MV-4-11 (cell line): ENCODE data around the gene MSH2.
"Not testable (repeated sequence)": the region's sequence is repeated elsewhere in the genome, so short reads cannot be mapped to it uniquely, and the experiment has no call there.

ENCODE experiments used
- DNase-seq: peaks from one replicate; lab custom pipeline; 2025; lab: John Stamatoyannopoulos, UW

MSH2 gene

DNA sequence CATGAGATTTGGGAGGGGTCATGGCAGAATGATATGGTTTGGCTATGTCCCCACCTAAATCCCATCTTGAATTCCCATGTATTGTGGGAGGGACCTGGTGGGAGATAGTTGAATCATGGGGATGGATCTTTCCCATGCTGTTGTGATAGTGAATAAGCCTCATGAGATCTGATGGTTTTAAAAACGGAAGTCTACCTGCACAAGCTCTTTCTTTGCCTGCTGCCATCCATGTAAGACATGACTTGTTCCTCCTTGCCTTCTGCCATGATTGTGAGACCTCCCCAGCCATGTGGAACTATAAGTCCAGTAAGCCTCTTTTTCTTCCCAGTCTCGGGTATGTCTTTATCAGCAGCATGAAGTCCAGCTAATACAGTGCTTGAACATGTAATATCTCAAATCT, 5.0 kb downstream of the MSH2 start:
- not testable (repeated sequence) for DNase-seq

DNA sequence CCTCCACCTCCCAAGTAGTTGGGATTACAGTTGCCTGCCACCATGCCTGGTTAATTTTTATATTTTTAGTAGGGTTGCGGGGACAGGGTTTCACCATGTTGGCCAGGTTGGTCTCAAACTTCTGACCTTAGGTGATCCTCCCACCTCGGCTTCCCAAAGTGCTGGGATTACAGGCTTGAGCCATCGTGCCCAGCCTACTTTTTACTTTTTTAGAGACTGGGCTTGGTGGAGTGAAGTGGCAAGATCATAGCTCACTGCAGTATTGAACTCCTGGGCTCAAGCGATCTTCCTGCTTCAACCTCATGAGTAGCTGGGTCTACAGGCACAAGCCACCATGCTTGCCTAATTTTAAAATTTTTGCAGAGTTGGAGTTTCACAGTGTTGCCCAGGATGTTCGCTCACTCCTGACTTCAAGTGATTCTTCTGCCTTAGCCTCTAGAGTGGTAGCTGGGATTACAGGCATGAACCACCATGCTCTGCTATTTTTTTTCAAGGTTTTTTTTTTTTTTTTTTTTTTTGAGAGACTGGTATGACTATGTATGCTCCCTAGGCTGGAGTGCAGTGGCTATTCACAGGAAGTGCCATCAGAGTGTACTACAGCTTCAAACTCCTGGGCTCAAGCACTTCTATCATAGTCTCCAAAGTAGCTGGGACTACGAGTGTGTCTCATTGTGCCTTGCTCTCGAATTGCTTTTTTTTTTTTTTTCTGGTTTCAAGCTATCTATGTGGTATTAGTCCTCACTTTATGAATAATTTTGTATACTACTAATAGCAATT, 11.9 kb downstream of the MSH2 start:
- no peak for DNase-seq

DNA sequence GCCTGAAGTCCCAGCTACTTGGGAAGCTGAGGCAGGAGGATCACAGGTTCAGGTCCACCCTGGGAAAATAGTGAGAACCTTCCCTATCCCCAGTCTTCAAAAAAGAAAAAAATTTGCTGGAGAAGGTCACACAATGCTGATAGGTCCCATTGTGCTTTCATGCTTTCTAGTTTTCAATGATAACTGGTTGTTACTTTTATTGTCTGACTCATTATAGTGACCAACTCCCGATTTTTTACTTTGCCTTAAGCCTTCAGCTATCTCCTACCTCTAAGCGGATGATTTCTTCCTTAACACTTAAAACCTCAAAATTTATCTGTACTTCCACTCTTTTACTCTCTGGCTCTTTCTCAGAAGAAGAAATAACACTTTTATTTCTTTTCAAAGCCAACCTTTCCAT, 17.3 kb downstream of the MSH2 start:
- no peak for DNase-seq

DNA sequence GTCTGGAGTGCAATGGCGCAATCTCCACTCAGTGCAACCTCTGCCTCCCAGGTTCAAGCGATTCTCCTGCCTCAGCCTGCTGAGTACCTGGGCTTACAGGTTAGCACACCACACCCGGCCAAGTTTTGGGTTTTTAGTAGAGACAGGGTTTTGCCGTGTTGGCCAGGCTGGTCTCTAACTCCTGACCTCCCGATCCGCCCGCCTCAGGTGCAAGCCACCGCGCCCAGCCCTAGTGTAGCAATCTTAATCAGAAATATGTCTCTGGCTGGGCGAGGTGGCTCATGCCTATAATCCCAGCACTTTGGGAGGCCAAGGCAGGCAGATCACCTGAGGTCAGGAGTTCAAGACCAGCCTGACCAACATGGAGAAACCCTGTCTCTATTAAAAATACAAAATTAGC, 17.7 kb downstream of the MSH2 start:
- not testable (repeated sequence) for DNase-seq

DNA sequence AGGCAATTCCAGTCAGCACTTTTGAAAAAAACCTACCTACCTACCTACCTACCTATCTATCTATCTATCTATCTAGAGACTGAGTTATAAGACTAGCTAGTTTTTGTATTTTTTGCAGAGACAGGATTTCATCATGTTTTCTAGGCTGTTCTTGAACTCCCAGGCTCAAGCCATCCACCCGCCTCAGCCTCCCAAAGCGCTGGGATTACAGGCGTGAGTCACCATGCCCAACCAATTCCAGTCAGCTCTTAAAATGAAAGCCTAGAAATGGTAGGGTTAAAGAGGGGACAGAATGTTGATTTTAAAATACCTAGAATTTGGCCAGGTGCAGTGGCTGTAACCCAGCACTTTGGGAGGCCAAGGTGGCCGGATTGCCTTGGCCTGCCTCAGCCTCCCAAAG, 19.1 kb downstream of the MSH2 start:
- DNase-seq, result no peak

DNA sequence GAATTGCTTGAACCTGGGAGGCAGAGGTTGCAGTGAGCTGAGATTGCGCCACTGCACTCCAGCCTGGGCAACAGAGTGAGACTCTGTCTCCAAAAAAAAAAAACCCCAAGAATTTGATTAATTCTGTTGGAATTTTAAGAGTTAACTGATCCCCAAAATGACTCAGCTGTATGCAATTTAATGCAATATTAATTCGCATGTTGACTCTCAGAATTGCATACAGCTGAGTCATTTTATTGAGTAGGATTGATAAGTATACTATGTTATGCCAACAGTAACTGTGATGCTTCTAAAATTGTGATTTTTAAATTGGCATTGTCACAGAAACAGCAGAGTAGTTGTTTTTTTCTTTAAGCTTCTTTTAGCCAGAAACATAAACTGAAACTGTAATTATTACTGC, 19.6 kb downstream of the MSH2 start:
- no peak for DNase-seq

DNA sequence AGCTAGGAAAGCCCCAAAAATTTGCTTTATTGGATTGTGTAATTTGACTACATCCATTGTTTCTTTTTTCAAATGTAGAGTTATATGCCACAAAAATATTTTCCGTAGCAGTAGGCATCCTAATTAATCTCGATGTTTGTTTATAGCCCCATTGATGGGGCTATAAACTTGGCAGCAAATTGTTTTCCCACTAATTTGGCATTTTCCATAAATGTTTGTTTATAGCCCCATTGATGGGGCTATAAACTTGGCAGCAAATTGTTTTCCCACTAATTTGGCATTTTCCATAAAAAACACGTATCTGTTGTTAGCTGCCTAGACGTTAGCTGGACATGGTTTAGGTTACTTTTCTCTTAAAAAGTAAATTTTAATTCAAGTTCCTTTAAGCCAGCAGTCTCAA, 23.8 kb downstream of the MSH2 start:
- DNase-seq, result no peak

DNA sequence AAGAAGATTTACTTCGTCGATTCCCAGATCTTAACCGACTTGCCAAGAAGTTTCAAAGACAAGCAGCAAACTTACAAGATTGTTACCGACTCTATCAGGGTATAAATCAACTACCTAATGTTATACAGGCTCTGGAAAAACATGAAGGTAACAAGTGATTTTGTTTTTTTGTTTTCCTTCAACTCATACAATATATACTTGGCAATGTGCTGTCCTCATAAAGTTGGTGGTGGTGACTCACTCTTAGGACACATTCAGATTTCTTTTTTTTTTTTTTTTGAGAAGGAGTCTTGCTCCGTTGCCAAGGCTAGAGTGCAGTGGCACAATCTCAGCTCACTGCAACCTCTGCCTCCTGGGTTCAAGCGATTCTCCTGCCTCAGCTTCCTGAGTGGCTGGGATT, 26.8 kb downstream of the MSH2 start:
- no peak for DNase-seq

DNA sequence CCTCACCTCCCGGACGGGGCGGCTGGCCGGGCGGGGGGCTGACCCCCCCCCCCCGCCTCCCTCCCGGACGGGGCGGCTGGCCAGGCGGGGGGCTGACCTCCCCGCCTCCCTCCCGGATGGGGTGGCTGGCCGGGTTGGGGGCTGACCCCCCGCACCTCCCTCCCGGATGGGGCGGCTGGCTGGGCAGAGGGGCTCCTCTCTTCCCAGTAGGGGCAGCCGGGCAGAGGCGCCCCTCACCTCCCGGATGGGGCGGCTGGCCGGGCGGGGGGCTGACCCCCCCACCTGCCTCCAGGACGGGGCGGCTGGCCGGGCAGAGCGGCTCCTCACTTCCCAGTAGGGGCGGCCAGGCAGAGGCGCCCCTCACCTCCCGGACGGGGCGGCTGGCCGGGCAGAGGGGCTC, 30.1 kb downstream of the MSH2 start:
- DNase-seq, result not testable (repeated sequence)

DNA sequence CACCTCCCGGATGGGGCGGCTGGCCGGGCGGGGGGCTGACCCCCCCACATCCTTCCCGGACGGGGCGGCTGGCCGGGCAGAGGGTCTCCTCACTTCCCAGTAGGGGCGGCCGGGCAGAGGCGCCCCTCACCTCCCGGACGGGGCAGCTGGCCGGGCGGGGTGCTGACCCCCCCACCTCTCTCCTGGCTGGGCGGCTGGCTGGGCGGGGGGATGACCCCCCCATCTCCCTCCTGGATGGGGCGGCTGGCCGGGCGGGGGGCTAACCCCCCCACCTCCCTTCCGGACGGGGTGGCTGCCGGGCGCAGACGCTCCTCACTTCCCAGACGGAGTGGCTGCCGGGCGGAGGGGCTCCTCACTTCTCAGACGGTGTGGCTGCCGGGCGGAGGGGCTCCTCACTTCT, 30.5 kb downstream of the MSH2 start:
- not testable (repeated sequence) for DNase-seq

DNA sequence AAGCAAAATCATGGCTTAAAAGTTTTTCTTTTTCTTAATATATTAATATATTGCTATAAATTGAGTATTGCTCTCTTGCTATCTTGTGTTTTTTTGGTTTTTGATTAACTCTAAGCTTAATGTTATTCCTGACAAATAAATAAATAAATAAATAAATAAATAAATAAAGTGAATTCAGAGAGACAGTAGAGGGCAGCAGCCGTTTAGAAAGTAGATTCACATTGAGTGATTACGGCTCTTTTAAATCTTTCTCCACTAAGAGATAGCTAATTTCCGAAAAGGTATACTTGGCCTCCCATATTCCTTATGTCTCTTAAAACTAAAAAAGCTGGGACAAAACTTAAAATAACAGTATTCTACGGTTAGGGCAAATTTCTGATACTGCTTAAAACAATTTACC, 34.3 kb downstream of the MSH2 start:
- DNase-seq, result no peak

DNA sequence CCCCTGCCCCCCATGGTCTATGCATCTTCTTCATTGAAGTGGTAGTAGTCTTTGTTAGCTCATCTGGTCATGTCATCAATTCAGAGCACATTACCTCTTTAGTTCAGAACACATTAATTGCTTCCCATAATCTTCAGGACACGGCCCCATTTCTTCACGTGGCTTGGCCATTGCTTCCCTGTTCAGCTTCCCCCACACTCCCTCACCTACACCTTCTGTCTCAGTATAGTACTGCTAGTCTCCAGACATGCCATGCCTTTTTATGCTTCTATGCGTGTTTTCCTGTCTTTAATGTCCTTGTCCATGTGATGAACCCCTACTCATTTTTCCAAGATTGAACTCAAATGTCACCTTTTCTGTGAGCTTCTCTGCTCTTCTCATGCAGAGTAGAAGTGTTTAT, 35.1 kb downstream of the MSH2 start:
- DNase-seq, result no peak

DNA sequence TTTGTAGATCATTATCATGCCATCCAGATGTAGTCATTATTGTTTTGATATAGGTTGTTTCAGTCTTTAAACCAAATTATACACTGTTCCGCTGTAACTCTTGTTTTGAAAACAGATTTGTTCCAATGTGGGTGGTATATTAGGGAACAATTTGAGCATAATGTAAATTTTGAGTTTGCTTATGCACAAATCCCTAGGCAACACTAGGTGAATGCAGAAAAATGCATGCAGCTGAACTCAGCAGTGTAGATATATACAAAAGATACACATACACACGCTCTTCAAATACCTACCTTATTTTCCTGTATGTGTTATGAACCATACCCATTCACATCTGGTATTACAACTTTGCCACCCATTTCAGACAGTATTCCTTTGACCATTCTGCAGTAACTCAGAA, 35.8 kb downstream of the MSH2 start:
- DNase-seq, result no peak

DNA sequence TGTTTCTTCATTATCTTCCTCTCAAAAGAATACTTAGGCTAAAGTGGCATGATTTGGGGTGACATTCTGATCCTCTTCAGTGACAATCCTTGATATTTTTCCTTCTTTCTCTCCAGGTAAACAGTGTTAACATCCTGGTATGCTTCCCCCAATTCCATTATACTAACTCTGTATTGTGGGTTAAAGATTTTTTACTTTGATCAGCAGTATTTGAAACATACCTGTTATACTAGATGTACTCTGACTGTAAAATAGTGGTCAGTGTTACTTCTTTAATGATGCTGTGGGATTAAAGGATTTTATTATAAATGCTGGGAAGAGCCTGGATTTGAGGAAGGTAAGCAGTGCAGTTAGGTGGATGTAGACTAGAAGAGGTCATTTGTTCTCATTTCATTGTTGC, 48.8 kb downstream of the MSH2 start:
- DNase-seq, result no peak

DNA sequence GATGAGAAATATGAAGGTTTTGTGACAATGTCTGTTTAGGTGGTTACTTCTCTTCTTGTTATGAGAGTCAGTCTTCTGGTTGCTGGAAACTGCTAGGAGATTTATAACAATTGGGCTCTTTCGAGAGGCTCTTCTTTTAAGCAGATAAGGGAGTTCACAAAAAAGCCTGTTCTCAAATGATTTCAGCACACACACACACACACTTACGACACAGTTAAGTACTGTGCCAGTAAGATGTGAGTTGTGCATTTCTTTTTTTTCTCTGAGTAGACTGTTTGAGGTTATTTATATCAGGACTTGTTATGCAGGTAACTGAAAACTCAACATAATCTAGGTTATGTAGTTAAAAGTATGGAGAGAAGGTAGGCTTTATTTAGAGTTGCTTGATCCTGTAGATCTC, 49.8 kb downstream of the MSH2 start:
- DNase-seq, result no peak

DNA sequence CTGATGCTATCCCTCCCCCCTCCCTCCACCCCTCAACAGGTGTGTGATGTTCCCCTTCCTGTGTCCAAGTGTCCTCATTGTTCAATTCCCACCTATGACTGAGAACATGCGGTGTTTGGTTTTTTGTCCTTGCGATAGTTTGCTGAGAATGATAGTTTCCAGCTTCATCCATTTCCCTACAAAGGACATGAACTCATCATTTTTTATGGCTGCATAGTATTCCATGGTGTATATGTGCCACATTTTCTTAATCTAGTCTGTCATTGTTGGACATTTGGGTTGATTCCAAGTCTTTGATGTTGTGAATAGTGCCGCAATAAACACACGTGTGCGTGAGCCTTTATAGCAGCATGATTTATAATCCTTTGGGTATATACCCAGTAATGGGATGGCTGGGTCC, 51.9 kb downstream of the MSH2 start:
- not testable (repeated sequence) for DNase-seq

DNA sequence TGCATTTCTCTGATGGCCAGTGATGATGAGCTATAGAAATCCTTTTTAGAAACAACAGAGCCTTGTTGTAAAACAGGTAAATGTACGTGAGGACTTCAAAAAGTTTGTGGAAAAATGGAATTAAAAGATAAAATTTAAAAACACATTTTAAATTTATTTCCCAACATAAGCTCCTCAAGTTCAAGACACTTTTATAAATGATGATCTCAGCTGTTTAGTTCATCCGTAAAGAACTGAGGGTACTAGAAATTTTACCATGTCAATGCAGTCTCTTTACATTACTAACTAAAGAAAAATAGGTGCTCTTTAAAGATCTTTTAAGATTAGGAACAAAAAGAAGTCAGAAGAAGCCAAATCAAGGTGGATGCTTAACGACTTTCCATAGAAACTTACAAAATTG, 52.5 kb downstream of the MSH2 start:
- no peak for DNase-seq

DNA sequence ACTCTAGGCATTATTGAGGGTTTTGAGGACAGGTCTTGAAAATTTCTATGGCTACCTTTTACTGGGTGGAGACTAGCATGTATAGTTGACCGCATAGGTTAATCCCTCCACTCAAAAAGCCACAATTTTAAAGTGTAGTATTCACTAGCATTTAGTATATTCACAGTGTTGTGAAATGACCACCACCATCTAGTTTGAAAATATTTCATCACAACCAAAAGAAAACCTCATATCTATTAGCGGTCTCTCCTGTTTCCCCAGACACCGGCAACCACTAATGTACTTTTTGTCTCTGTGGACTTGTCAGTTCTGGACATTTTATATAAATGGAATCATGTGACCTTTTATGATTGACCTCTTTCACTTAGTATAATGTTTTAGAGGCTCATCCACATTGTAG, 53.9 kb downstream of the MSH2 start:
- DNase-seq, result peak; percentile 54

DNA sequence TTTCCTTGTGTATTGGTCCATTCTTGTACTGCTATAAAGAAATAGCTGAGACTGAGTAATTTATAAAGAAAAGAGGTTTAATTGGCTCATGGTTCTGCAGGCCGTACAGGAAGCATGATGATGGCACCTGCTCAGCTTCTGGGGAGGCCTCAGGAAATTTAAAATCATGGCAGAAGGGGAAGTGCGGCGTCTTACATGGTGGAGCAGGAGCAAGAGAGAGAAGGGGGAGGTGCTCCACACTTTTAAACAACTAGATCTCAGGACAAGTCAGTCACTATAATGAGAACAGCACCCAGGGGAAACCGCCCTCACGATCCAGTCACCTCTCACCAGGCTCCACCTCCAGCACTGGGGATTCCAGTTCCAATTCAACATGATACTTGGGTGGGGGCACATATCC, 54.3 kb downstream of the MSH2 start:
- peak; percentile 42 for DNase-seq

DNA sequence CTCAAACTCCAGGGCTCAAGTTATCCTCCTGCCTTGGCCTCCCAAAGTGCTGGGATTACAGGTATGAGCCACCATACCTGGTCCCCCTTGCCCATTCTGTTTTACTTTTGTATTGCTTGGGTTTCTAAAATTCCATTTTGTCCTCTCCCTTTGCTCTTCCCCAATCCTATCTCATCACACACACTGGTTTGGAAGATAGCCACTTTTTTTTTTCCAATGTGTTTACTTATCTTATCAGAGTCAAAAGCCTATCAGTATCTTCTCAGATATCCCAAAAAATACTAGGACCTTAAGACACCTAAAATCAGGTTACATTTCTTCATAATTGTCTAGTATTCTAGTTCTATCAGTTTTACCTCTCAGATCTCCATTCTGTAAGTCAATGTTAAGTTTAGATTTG, 56.1 kb downstream of the MSH2 start:
- DNase-seq, result no peak

DNA sequence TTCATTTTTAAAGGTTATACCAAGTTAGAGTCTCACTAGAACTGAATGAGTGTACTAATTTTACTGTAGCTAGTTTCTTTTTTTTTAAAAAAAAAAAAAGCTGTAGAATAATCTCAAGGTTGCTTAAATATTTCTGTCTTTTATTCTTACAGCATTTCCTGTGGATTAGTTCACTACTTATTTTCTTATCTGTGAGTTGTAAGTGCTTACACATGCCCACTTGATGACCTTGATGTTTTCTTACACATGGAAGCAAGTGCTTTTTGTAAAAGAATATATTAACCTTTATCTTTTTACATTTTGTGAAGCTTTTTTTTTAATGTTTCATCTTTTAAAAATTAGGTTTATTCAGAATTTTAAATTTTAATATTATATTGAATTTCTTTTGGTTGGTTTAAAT, 57.8 kb downstream of the MSH2 start:
- DNase-seq, result no peak

DNA sequence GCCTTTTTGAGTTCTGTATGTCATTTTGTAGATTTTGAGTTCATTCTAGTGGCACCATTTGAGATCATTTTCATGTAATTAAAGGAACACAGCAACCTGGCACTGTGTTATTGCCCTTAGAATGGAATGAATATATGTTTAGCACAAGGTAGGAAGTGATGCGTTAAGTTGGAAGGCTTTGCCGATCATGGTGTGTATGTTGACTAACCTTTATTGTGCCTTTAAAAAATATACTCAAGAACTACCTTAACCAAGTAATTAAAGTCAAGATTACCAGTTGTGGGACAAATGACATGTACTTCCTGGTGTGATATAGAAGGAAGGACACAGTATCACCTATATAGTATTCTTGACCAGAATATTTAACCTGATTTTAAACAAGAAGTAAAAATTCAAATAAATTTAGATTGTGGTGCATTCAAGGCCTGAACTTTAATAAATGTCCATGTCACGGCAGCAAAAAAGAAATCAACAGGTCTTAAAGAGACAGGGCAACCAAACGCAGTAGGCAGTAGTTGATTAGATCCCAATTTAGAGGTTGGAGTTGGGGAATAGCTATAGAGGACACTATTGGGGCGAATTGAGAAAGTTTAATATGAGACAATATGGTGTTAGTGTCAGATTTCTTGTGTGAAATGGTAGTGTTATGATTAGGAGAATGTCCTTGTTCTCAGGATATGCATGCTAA, 68.6 kb downstream of the MSH2 start:
- no peak for DNase-seq

DNA sequence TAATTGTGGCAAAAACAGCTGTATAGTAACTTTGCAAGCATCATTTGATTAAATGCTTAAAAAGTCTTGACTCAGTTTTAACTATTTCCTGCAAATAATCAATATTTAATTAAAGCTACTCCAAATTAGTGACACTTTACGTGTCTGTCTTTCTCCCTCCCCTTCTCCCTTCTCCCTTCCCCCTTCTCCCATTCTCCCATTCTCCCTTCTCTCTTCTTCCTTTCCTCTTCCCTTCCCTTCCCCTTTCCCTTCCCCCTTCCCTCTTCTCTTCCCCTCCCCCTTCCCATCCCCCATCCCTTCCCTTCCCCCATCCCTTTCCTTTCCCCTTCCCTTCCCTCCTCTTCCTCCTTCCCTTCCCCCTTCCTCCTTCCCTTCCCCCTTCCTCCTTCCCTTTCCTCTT, 76.9 kb downstream of the MSH2 start:
- no peak for DNase-seq

DNA sequence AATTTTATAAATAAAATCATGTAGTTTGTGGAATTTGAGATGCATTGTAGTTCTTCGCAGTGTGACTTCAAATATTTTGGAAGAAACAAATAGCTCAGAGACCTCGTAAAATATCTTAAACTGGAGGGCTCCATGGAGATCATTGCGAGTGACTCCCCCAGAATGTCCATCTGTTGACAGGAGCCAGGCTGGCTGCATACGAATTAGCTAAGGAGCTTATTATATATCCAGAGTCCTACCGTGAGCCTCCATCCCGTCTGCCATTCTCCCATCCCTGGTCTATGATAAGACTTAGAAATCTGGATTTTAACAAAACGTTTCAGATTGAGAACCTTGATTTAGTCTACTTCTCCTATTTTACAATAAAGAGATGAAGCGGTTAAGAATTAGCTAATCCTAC, 80.2 kb downstream of the MSH2 start:
- DNase-seq, result no peak
